Measurements from ENCODE around the gene RAVER1.
A peak's percentile ranks its signal among the peaks of the same experiment; 100 is the strongest.

The RAVER1 gene

GRCh38 chr19:10318807-10319682, 14.3 kb downstream of the RAVER1 start:
- no peak for DNase-seq

- no peak for DNase-seq
Measured at GRCh38 chr19:10317857-10318462, 15.4 kb downstream of the RAVER1 start.

GRCh38 chr19:10317045-10317856, 16.1 kb downstream of the RAVER1 start:
- no peak for DNase-seq

GRCh38 chr19:10316229-10317044, 16.9 kb downstream of the RAVER1 start:
- DNase-seq: peak in 6 of 56 donors; percentile 12 to 41 (median 32)

GRCh38 chr19:10315335-10316214, 17.8 kb downstream of the RAVER1 start, which contains the start of gene FDX2:
FDX2 (minus strand) TSS chr19:10316015; CDS start chr19:10315996, 19 bp downstream.
- peak in 55 of 56 donors; percentile 8 to 93 (median 80) for DNase-seq

GRCh38 chr19:10309423-10309822, 23.9 kb downstream of the RAVER1 start, which contains the start of gene ZGLP1:
ZGLP1 (minus strand) TSS chr19:10309815.
- DNase-seq: no peak

- no peak for DNase-seq
Measured at GRCh38 chr19:10306327-10306726, 27.0 kb downstream of the RAVER1 start.

- DNase-seq: peak in 43 of 56 donors; percentile 2 to 72 (median 36)
Measured at GRCh38 chr19:10305139-10305806, 28.1 kb downstream of the RAVER1 start.

- DNase-seq: peak in 21 of 56 donors; percentile 7 to 58 (median 25)
Measured at GRCh38 chr19:10299545-10300458, 33.5 kb downstream of the RAVER1 start.

- DNase-seq: no peak
Measured at GRCh38 chr19:10295847-10296591, 37.3 kb downstream of the RAVER1 start.

- peak in 1 of 56 donors; percentile 4 for DNase-seq
Measured at GRCh38 chr19:10295305-10295846, 38.0 kb downstream of the RAVER1 start.

GRCh38 chr19:10294368-10294697, 39.0 kb downstream of the RAVER1 start:
- DNase-seq: no peak

- no peak for DNase-seq
Measured at GRCh38 chr19:10293637-10294367, 39.5 kb downstream of the RAVER1 start.

GRCh38 chr19:10292789-10293636, 40.3 kb downstream of the RAVER1 start:
- DNase-seq: no peak

- DNase-seq: peak in 34 of 56 donors; percentile 9 to 68 (median 31)
Measured at GRCh38 chr19:10292206-10292788, 41.0 kb downstream of the RAVER1 start.

All from amygdala (tissue), 56 donors.